GM12875 (cell line): ENCODE data around the gene CSF2.

Experiments used
- H3K4me3 ChIP-seq: one replicate; pipeline ENCODE4 v1.5.1; 2011; ENCODE audit warnings: low read depth, low read length, control low read depth
- CTCF ChIP-seq: IDR thresholded peaks from 2 replicates; pipeline ENCODE4 v1.5.1; 2011; ENCODE audit warnings: low read depth, mild to moderate bottlenecking, control low read depth, inconsistent platforms, low read length, moderate library complexity, borderline replicate concordance; ENCODE audit not compliant: insufficient read depth

The CSF2 gene

GRCh38 chr5:132054697-132055440, 18.7 kb upstream of the CSF2 start:
- TF ChIP-seq CTCF, result no peak
- no peak overlapping the region for H3K4me3 ChIP-seq

- H3K4me3 ChIP-seq, result no peak overlapping the region
- TF ChIP-seq CTCF, result no peak
These were observed 18.2 kb upstream of the CSF2 start for GRCh38 chr5:132055441-132055807.

GRCh38 chr5:132055808-132056609, 17.6 kb upstream of the CSF2 start:
- H3K4me3 ChIP-seq, result no peak overlapping the region
- TF ChIP-seq CTCF, result no peak

- no peak for TF ChIP-seq CTCF
- H3K4me3 ChIP-seq, result no peak overlapping the region
These were observed 16.7 kb upstream of the CSF2 start for GRCh38 chr5:132056610-132057497.

- TF ChIP-seq CTCF, result no peak
- H3K4me3 ChIP-seq, result no peak overlapping the region
These were observed 15.9 kb upstream of the CSF2 start for GRCh38 chr5:132057498-132058255.

GRCh38 chr5:132058646-132059042, 14.9 kb upstream of the CSF2 start:
- TF ChIP-seq CTCF, result no peak
- no peak overlapping the region for H3K4me3 ChIP-seq
